Central memory CD4-positive, alpha-beta T cell (primary cell): ENCODE data around the gene RTN4RL1.

Experiments
- DNase-seq: peaks from one replicate; pipeline ENCODE4 v3.0.0; 2022

RTN4RL1 gene

GRCh38 chr17:1945621-1946020, 79.5 kb downstream of the RTN4RL1 start:
- no peak for DNase-seq

DNA sequence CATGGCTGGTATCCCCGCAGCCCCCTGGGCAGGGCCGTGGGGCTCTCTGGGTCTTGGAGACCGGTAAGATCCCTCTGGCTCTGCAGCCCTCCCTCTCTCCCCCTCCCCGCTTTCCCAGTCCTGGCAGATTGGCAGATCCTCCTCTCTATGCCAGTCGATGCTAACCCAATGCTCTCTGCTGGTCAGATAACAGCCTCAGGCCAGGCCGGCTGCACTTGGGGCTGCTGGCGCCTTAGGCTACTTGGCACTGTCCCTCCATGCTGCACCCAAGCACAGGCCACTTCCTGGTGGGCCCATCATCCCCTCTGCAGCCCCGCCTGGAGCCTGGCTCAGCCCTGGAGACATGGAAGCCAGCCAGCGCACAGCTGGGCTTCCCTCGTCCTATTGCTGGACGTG, 81.7 kb downstream of the RTN4RL1 start:
- DNase-seq, result no peak

- no peak for DNase-seq
These were observed 82.3 kb downstream of the RTN4RL1 start for GRCh38 chr17:1942666-1943435.

DNA sequence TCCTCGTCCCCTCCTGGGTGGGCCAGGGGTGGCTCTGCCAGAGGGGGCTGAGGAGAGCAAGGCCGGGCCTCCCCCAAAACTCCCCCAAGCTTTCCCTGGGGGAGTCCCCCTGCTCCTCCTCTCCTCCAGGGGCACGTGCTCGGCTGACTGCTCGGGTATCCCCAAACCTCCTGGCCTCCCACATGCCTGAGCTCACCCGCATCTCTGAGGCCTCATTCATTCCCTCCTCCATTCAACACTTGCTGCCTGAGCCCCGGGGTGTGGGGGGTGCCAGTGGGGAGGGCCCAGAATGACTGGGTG, 83.1 kb downstream of the RTN4RL1 start:
- DNase-seq, result no peak

DNA sequence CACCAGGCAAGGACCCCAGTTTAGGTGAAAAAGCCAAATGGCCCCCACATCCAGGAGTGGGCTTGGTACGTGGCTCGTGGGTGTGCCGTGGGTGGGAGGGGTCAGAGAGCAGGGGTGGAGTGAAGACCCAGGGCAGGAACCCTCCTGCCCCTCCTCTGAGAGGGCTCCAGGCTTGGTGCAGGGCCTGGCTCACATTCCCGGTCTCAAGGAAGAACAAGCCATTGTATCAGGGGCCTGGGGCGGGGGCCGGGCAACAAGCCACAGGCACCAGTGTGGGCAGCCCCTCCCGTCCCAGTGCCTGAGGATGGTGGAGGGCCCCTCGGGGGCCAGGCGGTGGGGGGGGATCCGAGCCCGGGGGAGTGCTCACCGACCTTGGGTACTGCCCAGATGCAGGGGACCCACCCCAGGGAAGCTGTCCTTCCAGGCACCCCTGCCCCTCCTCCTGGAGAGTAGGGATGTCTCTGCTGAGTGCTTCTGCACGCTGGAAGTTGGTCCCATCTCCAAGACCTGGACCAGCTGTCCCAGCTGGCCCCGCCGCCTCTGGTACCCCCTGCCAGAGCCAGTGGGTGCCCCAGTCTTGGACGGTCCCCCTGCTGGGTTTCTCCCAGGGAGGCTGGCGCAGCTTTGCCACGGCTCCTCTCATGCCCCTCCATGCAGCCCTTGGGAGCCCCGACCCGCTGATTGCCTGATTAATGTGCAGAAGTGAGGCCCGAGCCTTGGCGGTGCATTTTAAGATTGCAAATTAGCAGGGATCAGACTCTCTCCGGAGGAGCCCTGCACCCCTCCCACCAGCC, 83.7 kb downstream of the RTN4RL1 start:
- DNase-seq, result no peak

DNA sequence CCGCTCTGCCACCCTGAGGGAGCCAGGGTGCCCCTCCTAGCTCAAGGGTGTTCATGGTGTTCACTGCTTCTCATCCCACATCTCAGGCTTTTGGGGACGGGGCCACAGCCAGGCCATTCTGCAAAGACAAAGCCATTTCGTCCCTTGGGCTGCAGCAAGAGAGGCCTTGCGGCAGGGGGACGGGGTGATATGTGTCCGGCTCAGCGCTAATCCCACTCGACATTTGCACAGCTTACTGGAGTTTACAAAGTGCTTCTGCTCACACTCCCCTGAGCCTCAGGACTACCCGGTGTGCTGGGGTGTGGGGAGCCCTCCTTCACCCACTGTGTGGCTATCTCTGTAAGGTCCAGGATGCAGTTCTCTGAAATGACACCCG, 84.3 kb downstream of the RTN4RL1 start:
- DNase-seq, result no peak

DNA sequence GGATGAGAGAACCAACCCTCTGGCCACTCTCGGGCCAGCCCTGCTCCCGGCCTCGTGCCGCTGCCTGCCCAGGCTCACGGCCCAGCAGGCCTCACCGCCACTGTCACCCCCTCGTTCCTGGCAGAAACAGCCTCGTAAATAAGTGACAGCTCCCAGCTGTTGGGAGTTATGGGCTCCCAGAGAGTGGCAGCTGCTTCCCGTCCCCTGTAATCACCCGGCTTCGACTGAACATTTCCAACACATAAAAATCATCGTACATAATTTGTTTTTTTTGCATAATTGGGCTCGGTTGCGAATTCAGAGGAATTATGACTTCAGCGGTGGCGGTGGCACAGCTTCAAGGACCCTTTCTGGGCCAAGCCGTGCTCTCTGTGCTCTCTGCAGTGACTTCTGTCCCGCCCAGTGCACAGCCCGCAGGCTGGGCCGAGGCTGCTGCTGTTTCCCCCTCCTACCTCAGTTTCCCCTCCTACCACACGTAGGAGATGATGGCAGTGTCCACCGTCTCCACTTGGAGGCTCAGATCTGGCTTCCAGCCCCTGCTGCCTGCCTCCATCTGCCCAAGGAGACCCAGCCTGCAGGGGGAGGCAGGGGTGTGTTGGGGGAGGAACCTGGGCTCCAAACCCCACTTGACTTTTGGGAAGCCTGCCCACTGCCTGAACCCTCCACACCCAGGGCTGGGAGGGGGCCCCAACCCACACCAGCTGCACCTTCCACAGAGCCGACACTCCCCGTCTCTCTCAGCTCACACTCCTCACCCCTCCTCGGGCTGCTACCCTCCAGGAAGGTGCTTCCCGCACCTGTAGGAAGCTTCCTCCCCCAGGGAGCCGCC, 84.9 kb downstream of the RTN4RL1 start:
- DNase-seq, result no peak

- DNase-seq, result no peak
These were observed 87.7 kb downstream of the RTN4RL1 start for GRCh38 chr17:1937461-1937860.

GRCh38 chr17:1936766-1937165, 88.4 kb downstream of the RTN4RL1 start:
- DNase-seq, result no peak

DNA sequence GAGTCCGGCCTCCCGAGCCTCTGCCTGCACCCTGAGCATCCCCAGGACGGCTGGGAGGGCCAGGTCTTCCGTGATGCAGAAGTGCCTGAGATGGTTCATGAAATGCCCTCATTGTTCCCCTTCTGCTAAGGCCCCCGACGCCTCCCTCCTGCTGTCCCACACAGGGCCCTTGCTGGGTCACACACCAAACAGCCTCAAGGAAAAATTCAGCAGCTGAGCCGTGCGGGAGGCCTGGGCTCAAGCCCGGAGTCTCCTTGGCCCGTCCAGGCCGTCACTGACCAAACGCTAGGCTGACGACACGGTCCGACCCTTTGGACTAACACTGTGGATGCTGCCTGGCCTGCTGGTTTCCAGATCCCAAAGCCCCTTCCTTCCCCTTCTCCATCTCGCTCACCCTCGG, 90.2 kb downstream of the RTN4RL1 start:
- no peak for DNase-seq

DNA sequence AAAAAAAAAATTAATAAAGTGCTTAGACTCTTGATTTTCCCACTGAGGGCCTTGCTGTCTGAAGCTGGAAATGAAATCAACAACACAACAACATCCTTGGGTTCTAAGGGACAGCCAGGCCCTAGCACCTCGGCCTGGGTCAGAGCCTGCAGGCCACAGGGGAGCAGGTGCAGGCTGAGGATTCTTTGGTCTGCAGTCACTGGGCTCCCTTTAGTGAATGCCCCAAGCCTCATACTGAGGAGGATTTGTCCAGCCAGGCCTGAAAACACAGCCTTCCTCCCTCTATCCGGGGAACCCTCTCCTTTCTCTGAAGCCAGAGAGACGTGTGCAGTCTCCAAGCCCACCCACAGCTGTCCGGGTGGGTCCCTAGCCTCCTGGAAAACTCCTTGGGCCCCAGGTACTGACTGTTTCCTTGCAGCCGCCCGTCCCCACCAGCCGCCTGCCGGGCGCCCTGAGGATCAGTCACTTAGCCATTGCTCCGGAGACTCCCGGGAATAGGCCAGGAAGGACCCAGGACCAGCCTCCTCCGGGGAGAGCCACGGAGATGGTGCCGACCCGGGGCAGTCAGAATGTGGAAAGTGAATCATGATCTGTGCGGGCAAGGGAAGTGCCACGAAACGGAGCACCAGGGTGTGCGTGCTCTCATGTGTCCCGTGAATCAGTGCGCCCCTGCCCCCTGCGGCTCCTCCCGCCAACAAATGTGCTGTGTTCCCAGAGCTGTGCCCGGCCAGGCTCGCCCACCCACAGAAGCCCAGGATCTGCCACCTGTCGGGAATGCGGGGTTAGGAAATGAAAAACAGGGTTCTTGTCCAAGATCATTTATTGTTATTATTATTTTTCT, 91.0 kb downstream of the RTN4RL1 start:
- no peak for DNase-seq

- DNase-seq, result no peak
These were observed 93.1 kb downstream of the RTN4RL1 start for GRCh38 chr17:1931844-1932579.

DNA sequence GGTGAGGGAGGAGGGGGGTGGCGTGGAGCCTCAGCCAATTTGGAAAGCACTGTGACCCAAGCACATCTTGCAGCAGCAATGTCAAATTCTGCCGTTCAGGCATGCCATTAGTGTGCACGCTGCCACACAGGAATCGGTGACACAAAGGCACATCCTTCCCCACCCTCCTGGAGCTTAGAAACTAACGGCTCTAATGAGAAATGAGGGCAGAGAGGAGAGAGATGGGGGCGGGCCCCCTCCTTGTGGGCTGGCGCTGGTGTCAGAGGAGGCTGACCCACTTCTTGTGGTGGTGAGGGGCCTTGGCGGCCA, 94.8 kb downstream of the RTN4RL1 start:
- no peak for DNase-seq

- no peak for DNase-seq
These were observed 96.2 kb downstream of the RTN4RL1 start for GRCh38 chr17:1928976-1929375.

DNA sequence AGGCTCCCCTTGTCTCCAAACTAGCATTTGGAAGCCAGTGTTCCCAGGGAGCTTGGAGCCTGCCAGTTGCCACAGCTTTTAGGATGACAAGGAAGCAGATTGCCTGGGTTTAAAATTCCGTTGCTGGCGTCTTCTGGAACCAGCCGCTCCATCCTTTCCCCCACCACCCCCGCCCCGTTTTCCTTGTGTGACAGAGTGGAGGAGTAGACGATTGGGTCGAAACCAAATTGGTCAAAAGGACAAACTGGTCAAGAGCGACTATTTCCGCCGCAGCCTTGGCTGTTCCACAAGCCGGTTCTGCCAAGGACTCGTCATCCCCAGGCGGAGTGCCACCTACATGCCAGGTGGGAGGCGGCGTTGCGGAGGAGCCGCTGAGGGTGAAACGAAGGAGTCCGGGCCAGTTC, 104.2 kb downstream of the RTN4RL1 start:
- no peak for DNase-seq

- DNase-seq, result no peak
These were observed 105.9 kb downstream of the RTN4RL1 start for GRCh38 chr17:1919201-1919600.

- no peak for DNase-seq
These were observed 106.6 kb downstream of the RTN4RL1 start for GRCh38 chr17:1918346-1919162.

DNA sequence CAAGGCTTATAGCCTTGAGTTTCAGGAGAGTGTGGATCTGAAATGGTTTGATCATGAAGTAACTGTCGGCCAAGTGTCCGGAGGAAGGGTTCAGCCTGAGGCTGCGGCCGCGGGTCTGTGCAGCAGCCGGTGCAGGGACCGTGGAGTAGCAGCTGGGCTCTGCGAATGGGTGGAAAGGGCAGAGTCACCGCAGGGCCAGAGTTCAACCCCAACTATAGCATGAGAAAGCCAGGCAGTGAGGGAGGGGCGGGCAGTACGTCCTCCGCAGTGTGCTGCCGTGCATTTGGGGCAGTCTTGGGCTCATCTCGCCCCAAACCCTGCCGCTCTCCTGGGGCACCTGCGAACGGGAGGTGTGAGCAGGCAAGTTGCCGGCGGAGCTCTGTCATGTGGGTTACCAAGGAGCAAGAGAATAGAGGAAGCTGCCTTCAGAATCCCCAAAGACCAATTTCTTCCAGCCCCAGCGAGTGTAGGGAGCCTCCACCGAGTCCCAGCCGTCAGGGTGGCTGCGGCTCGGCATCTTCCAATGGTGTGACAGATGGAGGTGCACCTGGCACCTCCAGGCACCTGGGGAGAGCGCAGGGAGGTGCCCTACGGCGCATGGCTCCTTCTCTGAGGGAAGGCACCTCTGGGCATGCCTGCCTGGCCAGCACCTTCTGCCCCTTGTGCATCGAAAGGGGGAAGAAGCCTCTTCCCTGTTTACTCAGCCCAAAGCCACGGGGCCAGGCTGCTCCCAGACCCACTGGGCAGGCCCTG, 108.0 kb downstream of the RTN4RL1 start:
- no peak for DNase-seq

DNA sequence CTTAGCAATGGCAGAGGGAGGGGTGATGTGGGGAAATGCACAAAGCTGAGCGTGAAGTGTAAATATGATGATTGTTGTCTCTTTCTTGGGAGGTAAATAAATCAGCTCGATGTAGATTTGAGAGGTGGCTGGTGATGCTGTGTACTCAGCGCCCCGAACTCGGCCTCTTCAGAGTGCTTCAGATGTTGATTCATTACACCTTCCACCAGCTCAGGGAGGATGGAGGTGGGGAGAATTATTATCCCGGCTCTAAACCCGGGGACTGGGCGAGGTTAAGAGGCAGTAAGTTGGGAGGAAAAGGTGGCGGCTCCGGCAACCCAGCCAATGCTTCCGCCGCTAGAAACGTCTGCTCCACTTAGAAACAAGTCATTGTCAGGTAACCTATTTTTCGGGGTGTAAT, 108.8 kb downstream of the RTN4RL1 start:
- DNase-seq, result no peak

- DNase-seq, result no peak
These were observed 109.2 kb downstream of the RTN4RL1 start for GRCh38 chr17:1915889-1916288.

DNA sequence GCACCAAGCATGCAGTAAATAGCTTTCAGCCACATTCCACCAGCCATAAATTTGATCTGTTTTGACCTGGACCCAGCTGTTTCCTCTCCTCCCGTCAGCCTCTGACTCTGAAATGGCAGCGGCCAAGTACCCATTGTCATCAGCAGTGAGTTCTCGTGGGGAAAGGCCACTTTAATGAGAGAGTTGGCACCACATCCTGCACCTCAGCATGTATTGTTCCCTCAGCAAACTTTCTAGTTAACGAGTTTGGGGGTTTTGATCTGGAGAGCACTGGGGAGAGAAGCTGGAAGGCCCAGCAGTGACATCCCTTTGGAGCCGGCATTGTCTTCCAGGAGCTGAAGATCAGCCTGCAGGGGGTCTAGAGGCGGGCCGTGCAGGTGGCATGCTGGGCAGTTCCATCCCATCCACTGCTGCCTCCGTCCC, 110.5 kb downstream of the RTN4RL1 start:
- DNase-seq, result no peak
